ENCODE data around the gene SEZ6L.
A peak's percentile ranks its signal among the peaks of the same experiment; 100 is the strongest.

Gene SEZ6L

DNA sequence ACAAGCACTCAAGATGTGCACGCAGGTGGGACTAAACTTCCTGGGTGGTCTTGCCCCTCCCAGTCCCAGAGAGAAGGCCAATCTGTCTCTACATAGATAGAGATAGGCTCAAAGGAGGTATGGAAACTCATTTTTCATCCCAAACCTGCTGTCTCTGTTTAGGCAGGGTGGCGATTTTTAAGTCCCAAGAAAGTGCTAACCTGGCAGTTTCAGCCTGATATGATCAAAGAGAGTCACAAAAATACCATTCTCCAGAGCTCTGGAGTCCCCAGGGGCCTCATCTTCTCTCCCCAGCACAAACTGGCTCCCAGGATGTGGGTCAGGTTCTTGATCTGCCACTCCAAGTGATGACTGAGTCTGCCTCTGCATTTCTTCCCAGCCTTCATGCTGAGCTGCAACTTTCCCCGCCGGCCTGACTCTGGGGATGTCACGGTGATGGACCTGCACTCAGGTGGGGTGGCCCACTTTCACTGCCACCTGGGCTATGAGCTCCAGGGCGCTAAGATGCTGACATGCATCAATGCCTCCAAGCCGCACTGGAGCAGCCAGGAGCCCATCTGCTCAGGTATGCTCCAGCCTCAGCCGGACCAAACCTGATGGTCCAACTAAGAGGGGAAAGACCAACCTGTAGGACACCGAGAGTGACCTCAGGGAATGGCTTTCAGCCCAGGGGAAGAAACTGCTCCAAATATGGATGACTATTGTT, 129.5 kb downstream of the SEZ6L start:
- DNase-seq (ENCODE audit: low spot score), result no peak

DNA sequence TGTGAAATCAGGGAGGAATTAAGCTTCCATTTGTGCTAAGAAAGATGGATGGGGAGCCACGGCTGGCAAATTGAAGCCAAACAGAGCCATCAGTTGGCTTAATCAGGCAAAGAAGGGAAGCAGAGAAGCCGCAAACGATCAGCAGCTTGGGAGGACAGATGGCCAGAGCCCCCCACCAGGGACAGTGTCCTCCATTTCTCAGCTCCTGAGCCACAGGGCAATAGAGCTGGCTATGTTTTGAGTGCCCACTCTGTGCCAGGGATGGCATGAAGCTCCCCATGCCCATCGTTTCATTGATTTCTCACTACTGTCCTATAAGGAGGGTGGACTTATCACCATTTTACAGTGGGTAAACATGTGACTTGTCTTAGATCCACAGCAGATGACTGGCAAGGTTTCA, 133.5 kb downstream of the SEZ6L start:
- no peak for DNase-seq (ENCODE audit: low spot score)

DNA sequence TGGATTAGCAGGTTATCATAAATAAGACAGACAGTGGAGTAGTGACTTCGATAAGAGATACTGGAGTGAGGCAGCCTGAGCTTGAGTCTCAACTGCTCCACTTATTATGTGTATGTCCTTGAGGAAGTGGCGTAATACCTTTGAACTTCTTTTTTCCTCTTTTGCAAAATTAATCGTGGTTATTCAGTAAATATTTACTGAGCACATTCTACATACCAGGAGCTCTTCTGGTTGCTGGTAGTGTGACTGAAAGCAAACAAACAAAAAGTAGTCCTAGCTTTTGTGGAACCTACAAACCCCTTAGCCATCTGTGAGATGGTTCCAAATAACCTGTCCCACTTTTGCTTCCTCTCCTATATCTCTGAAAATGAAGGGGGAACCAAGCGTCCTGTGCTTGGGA, 134.2 kb downstream of the SEZ6L start:
- no peak for DNase-seq (ENCODE audit: low spot score)

DNA sequence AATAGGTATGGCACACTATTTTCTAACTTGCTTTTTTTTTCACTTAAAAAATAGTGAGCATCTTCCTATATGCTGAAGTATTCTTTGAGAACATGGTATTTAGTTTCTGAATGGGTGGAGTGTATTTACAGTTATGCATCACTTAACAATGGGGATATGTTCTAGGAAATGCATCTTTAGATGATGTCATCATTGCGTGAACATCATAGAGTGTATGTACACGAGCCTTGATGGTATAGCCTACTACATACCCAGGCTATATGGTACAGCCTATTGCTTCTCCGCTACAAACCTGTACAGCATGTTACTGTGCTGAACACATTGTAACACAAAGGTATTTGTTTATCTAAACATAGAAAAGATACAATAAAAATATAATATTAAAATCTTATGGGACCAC, 135.5 kb downstream of the SEZ6L start:
- no peak for DNase-seq (ENCODE audit: low spot score)

DNA sequence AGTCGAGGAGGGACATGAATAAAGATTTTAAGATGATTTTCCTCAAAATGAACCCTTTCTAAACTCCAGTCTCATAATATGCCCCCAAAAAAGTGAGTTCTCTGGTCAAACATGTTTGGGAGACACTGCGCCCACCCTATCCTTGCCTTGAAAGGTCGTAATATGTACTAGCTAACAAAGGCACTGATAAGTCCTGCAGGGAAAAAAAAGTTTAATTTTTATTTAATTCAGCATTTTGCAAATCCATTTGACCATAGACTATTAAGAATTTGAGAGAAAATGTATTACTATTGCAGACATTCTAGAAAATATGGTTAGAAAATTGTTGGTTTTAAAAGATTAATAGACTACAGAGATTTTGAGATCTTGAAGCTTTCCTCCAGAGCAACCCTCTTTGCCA, 139.2 kb downstream of the SEZ6L start:
- no peak for DNase-seq (ENCODE audit: low spot score)

DNA sequence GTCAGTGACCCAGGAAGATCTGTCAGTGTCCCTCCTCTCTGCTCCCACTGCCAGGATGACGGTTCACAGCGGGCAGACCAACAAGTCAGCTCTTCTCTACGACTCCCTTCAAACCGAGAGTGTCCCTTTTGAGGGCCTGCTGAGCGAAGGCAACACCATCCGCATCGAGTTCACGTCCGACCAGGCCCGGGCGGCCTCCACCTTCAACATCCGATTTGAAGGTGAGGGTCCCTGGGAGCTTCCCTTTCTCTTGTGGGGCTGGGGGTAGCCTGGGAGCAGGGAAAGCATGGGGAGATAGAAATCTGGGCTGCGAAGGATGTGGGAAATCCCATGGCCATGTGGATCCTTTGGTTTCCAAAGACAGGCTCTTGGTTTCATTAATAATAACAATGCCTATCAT, 141.4 kb downstream of the SEZ6L start:
- DNase-seq (ENCODE audit: low spot score), result no peak

DNA sequence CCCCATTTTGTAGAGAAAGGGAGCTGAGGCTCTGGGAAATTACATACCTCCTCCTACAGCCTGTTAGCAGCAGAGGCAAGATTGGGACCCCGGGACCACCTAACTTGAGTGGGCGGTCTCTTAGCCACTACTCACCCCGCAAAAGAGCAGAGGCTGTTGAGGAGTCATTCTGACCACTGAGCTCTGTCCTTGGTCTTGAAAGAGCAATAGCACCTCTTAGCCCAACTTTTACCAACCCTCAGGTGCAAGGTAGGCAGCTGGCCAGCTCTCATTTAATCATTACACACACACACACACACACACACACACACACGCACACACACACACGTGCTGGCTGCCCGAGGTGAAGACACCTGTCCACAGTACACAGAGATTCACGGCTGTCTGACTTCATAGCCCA, 144.0 kb downstream of the SEZ6L start:
- no peak for DNase-seq (ENCODE audit: low spot score)

DNA sequence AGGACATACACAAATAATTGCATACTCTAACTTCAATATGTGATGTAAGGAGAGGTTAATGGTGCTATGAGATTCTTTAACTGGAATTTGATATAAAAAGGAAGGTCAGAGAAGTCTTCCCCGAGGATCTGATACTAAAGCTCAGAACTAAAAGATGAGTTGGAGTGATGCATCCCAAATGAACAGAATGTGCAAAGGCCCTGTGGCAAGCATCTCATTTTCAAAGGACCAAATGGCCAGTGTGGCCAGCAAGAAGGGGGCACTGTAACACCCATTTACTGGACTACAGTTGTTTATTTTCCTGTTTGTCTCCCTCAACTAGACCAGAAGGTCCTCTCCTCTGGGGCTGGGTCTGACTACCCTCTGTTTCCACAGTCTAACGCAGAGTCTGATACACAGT, 144.9 kb downstream of the SEZ6L start:
- no peak for DNase-seq (ENCODE audit: low spot score)

DNA sequence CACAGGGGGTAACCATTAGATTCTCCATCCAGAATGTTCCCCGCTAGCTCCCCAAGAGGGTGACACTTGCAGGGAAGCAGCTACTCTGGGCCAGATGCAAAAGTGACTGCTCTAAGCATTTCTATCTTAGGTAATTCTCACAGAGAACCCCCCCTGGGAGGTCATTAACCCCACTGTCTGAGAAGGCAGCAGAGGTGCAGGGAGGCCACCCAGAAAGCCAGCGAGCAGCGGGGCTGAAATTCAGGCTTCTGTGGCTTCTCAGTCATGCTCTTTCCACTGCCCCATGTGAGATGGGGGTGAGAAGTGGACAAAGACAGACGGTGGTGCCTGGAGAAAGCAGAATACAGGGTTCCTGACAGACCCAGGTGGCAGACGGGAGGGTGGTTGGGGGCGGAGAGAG, 145.4 kb downstream of the SEZ6L start:
- no peak for DNase-seq (ENCODE audit: low spot score)

DNA sequence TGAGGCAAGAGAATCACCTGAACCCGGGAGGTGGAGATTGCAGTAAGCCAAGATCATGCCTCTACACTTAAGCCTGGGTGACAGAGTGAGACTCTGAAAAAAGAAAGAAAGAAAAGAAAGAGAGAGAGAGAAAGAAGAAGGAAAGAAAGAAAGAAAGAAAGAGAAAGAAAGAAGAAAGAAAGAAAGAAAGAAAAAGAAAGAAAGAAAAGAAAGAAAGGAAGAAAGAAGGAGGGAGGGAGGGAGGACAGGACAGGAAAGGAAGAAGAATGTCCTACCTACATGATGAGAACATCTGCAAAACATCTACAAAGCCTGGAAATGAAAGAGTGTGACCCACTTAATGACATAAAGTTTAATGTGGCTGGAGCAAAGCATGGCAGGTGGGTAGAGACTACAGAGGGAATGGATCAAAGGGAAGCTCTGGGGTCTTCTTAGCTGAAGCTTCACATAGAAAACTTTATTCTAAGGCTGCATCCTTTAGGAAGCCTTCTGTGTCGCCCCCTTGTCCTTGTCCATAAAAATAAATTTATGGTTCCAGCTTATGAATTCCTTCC, 147.5 kb downstream of the SEZ6L start:
- no peak for DNase-seq (ENCODE audit: low spot score)

DNA sequence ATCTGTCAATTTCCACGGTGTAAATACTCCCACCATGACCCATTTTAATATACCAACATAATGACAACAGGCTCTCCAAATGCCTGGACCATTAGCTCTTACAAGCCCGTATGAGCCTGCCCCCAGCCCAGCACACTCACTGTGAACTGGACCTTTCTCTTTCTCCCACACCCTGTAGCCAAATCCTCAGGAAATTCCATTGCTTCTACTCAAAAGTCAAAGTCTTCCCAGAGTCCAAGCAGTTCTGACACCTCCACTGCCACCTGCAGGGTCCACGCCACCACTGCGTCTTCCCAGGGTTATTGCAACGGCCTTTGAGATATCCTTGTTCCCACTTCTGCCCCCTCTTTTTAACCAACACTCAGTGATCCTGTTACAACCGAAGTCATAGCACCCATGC, 149.7 kb downstream of the SEZ6L start:
- no peak for DNase-seq (ENCODE audit: low spot score)

DNA sequence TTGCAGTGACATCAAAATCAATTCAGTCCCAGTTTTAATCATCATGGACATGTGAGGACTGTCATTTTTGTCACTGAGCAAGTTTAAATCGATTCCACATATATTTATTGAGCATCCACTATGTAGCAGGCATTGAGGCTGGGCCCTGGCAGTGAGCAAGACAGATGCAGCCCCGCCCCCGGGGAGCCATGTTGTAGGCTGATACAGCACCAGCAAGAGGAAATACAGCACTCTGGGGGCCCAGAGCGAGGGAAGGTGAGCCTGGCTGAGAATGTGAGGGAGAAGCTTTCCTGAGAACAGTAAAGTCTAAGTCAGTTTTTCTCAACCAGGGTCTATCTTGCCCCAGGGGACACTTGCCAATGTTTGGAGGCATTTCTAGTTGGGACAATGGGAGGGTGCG, 151.2 kb downstream of the SEZ6L start:
- DNase-seq (ENCODE audit: low spot score), result no peak

DNA sequence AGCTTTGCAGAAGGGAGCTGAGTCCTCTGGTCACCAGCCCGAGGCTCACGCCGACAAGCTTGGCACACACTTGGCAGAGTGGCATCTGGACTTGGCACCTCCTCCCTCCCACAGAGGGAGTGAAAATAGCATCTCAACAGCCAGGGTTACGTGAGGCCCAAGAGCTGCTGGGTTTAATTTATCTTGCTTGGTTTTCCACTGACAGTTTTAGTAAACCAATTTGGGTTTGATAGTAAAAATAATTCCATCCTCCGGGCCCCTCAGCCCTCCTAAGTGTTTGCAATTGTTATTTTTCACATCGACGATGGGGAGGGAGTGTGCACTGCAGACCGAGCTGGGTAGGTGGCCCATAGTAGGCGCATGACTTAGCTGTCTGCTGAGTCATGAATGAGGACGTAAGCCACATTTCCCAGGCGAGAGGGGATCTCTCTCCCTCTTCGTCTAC, 152.2 kb downstream of the SEZ6L start:
- DNase-seq (ENCODE audit: low spot score), result no peak

DNA sequence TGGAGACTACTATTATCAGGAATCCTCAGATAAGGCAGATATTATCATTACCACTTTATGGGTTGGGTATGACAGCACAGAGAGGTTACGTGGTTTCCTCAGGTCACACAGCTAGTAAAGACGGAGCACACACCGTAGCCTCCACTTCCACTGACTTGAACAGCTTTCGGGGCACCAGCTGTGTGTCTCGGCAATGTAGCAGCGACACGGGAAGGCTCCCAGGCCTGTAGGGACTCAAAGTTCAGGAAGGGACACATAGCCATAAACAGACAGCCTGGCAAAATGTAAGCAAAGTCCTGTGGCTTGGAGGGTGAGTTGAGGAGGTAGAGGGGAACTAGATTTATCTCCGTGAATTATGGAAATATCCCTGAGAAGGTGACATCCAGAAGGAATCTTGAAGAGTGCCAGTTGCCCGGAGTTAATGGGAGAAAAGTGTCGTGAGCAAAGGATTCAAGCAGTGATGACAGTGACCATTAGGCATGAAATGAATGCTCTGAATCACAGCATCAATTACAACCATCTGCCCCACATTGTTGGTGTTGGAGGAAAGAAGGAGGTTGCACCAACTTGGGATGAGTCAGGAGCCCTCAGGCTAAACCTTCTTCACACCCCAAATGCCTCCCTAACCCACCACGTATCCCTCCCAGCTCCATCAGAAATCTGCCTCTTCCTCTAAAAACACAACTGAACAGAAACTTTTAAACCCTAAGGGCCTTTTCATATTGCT, 153.1 kb downstream of the SEZ6L start:
- no peak for DNase-seq (ENCODE audit: low spot score)

DNA sequence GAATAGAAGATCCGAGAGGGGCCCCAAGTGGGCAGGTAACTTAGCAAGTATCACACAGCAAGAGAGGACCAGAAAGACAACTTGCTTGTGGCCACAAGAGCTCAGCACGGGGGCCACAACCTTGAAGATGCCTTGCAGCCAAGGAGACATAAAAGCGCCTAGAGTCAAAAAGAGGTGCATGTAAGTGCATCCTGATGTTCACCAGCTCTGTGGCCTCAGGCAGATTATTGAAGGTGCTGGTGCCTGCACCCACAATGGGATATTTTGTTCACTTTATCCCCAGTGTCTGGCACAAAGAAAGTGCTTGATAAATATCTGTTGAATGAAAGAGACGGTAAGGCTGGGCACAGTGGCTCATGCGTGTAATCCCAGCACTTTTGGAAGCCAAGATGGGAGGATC, 153.8 kb downstream of the SEZ6L start:
- no peak for DNase-seq (ENCODE audit: low spot score)

DNA sequence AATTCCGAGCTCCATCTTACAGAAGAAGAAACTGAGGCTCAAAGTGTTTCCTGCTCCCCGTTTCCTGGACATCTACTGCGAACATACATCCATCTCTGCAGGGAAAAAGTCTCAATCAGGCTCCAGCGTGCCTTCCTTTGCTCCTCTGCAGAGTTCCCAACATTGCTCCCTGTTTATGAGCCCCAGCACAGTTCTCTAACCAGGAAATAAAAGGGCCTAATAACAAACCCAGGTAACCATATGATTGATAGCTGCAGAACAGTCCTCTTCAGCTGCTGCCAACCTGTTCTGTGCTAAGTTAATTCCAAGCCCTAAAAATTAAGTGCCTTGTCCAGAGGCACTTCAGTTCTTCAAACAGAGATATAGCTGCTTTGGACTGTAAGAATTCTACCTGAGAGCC, 154.9 kb downstream of the SEZ6L start:
- no peak for DNase-seq (ENCODE audit: low spot score)

DNA sequence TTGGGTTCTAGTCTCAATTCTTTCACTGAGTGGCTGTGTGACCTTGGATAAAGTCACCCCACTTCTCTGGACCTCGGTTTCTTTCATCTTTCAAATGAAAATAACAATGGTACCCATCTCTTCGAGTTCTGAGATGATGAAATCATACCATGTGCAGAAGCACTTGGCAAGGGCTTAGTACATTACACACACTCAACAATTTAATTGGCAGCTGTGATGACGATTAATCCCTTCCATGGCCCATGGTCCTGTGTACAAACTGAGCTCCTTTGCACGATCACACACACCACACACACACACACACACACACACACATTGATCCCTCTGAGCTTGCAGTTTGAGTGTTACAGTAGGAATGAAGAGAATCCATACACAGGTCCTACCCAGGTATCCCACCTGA, 156.4 kb downstream of the SEZ6L start:
- no peak for DNase-seq (ENCODE audit: low spot score)

DNA sequence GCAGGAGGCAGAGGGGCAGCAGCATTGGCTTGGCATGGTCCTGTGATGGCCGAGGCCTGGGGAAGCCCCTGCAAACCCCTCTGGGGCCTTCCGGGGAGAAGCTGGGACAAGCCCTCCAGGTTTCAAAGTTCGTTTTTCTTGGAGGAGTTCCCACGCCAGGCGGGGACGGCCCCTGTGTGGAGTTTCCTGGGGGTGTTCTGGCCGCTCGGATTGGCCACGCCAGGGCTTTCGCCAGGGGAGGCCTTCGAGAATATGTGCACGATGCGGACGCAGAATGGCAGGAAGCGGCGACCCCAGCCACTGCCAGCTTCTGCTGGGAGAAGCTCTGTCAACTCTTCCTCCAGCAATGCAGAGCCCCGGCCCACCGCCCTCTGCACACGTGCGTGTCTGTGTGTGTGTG, 157.5 kb downstream of the SEZ6L start:
- no peak for DNase-seq (ENCODE audit: low spot score)

DNA sequence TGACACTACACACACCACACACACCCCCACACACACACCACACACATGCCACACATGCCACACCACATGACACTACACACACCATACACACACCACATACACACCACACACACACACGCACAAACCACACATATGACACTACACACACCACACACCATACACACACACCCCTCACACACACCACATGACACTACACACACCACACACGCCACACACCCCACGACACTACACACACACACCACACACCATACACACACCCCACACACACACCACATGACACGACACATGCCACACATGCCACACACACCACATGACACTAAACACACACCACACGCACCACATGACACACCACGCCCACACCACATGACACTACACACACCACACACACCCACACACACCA, 158.0 kb downstream of the SEZ6L start:
- no peak for DNase-seq (ENCODE audit: low spot score)

DNA sequence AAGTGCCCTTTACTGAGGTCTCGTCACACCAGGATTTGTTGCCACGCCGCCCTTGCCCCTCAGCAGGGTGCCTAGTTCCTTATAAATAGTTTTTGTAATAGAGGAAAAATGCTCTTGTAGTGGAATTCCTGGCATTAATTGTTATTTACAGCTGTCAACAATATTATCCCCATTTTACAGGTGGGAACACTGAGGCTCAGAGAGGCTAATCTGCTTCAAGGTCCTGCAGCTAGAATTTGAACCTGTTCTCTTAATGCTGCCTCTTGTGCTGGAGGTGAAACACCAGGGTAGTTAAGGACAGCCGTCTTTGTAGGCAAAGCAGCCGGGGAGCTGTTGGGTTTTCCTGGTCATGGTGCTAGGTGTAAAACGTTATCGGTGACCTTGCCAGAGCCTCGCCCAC, 159.0 kb downstream of the SEZ6L start:
- no peak for DNase-seq (ENCODE audit: low spot score)

DNA sequence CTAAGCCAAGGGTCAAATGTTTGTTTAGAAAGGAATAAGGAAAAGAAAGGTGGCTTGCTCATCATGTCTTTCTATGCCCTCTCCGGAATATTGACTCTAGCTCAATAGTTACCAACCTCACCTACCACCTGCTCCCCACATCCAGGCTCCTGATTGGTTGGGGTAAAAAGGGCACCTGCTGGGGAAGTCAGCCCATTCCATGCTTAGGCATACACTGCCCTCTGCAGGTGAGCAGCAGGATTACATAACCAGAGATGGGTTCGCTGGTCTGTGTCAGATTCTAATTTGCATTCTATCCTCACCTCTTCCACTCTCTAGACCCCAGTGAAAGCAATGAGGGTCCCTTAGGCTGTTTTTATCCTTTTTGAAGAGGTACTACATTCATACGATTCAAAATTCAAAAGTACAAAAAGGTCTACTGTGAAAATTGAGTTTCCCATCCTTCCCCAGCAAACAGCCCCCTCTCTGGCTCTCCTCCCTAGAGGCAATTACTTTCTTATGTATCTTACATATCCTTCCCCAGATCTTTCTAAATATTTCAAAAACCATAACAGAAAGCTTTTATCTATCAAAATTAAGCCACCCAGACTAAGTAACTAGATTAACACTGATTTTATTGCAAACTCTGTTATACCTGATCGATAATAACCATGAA, 161.8 kb downstream of the SEZ6L start:
- DNase-seq (ENCODE audit: low spot score), result peak; percentile 47

DNA sequence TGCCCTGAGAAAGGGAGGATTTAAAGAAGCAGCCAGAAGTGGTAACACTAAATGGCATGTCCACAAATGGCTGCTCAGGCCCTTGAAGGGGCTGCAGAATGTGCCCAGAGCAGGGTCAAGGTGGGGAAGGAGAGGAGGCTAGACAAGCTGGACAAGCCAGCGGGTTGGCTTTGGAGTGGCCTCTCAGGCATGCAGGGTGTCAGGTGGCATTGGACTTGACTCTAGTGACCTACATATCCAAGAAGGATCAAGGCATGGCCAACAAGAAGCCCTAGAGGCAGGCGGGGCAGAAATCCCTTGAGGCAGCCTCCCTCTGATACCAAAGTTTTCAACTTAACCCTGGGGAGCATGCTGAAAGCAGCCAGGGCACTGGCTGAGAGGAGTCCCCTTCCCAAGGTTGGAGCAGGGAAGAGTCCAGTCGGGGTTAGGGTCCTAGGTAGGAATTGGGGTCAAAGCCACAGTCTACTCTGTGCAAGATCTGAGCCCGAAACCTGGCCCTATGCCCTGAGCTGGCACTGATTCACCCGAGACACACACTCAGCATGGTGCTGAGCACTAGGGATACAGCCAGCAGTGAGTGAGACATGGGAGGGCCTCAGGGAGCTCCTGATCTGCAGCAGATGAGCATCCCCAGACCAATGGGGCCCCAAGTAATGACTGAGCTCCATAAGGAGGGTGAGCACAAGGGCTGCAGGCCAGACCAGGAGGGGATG, 164.0 kb downstream of the SEZ6L start:
- DNase-seq (ENCODE audit: low spot score), result no peak

All from CD4-positive, alpha-beta T cell treated with Interleukin-6 at 100 ng/mL for 8 hours (primary cell).